ENCODE data around the gene FRRS1. TPM values are rescaled to one million over a fixed set of nuclear protein-coding genes. Genes with fewer than 3 reads are reported as not detected.

FRRS1 gene
- polyA plus RNA-seq, 3 donors = 0.61 to 2.1 (median 2.1) TPM

- no peak for DNase-seq
- H3K36me3 ChIP-seq (replicated peaks in 1 of 2; ENCODE audit: control insufficient read depth in 1 of 2, insufficient read depth in 2 of 2, low read length in 2 of 2) = no peaks in the 10 kb centered on the region
- no peak overlapping the region for H2AFZ ChIP-seq (ENCODE audit: insufficient read depth, low read depth, low read length, poor library complexity, severe bottlenecking)
- TF ChIP-seq, protein P1, sequence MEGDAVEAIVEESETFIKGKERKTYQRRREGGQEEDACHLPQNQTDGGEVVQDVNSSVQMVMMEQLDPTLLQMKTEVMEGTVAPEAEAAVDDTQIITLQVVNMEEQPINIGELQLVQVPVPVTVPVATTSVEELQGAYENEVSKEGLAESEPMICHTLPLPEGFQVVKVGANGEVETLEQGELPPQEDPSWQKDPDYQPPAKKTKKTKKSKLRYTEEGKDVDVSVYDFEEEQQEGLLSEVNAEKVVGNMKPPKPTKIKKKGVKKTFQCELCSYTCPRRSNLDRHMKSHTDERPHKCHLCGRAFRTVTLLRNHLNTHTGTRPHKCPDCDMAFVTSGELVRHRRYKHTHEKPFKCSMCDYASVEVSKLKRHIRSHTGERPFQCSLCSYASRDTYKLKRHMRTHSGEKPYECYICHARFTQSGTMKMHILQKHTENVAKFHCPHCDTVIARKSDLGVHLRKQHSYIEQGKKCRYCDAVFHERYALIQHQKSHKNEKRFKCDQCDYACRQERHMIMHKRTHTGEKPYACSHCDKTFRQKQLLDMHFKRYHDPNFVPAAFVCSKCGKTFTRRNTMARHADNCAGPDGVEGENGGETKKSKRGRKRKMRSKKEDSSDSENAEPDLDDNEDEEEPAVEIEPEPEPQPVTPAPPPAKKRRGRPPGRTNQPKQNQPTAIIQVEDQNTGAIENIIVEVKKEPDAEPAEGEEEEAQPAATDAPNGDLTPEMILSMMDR (IDR thresholded peaks at IDR 0.05) = no peak
- no peak overlapping the region for H3K4me3 ChIP-seq (replicated peaks in 1 of 3; ENCODE audit: low read depth in 2 of 3, low read length in 3 of 3)
- H3K27me3 ChIP-seq (ENCODE audit: control insufficient read depth in 2 of 2, insufficient read depth in 2 of 2, low read length in 2 of 2) = no peaks in the 10 kb centered on the region
- H3K9me3 Mint-ChIP-seq = peaks cover 0 to 4% (median 0%) of the 10 kb centered on the region in 7 donors
- H3K27ac ChIP-seq (ENCODE audit: low read depth in 1 of 2, low read length in 2 of 2) = no peak overlapping the region
- H3K9ac ChIP-seq (ENCODE audit: insufficient read depth, low read length, poor library complexity, severe bottlenecking) = no peak overlapping the region
- H3K4me1 ChIP-seq (ENCODE audit: control insufficient read depth in 1 of 2, insufficient read depth in 2 of 2, low read length in 2 of 2) = no peaks in the 10 kb centered on the region
- no peaks in the 10 kb centered on the region for H3K79me2 ChIP-seq (ENCODE audit: insufficient read depth, low read length)
- no peaks in the 10 kb centered on the region for H3K9me3 ChIP-seq (replicated peaks in 1 of 2; ENCODE audit: control insufficient read depth in 1 of 2, insufficient read depth in 1 of 2, low read length in 2 of 2)
- no peaks in the 10 kb centered on the region for H3K36me3 Mint-ChIP-seq
- H4K20me1 ChIP-seq (ENCODE audit: insufficient read depth, low read length) = no peaks in the 10 kb centered on the region
- peaks cover 5% of the 10 kb centered on the region for H3K4me1 Mint-ChIP-seq
- no peak overlapping the region for H3K4me2 ChIP-seq (replicated peaks; ENCODE audit: extremely low read depth, low read length, poor library complexity, severe bottlenecking)
- no peak overlapping the region for H3K27ac Mint-ChIP-seq
- intact Hi-C loops (cut with micrococcal nuclease) = no loop called here
- WGBS (ENCODE audit: insufficient coverage) = 80% methylated on average over 2 of the region's 3 CpGs
- H3K4me3 Mint-ChIP-seq = no peak overlapping the region
- peaks cover 0 to 2% (median 0%) of the 10 kb centered on the region in 3 donors for H3K27me3 Mint-ChIP-seq (ENCODE audit: low read depth in 3 of 3)
Measured at GRCh38 chr1:99681583-99681982, 84.9 kb downstream of the FRRS1 start.

DNA sequence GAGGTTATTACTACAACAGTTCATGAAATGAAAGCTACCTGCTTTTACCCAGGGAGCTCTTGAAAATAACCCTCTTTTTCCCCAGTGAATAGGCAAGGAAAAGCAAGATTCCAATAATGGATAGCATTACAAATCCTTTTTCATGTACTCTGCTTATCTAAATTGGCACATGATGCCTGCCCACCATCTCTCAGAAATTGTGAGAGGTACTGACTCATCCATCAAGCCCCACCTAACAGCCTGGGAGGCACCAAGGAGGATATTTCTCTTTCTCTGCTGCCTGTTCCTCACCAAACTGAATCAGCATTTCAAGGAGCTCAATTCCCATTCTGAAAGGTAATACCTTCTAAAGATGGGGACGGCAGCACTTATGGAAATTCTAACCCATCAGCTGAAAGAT, 86.2 kb downstream of the FRRS1 start:
- Mint-ChIP-seq H3K9me3 (peaks cover 0 to 4% (median 0%) of the 10 kb centered on the region in 7 donors), H3K36me3 (no peaks in the 10 kb centered on the region), H3K4me1 (no peaks in the 10 kb centered on the region), H3K27ac (no peak overlapping the region), H3K4me3 (no peak overlapping the region), H3K27me3 (ENCODE audit: low read depth in 3 of 3) (peaks cover 0 to 2% (median 0%) of the 10 kb centered on the region in 3 donors)
- no peak for DNase-seq
- no peak overlapping the region for H3K4me2 ChIP-seq (replicated peaks; ENCODE audit: extremely low read depth, low read length, poor library complexity, severe bottlenecking)
- WGBS (ENCODE audit: insufficient coverage) = no CpG with 5 or more reads among the region's 1 CpG
- TF ChIP-seq, protein P1 (IDR thresholded peaks at IDR 0.05) = no peak
- no peaks in the 10 kb centered on the region for H4K20me1 ChIP-seq (ENCODE audit: insufficient read depth, low read length)
- H2AFZ ChIP-seq (ENCODE audit: insufficient read depth, low read depth, low read length, poor library complexity, severe bottlenecking) = no peak overlapping the region
- no peaks in the 10 kb centered on the region for H3K79me2 ChIP-seq (ENCODE audit: insufficient read depth, low read length)
- H3K4me1 ChIP-seq (ENCODE audit: control insufficient read depth in 1 of 2, insufficient read depth in 2 of 2, low read length in 2 of 2) = no peaks in the 10 kb centered on the region
- H3K36me3 ChIP-seq (replicated peaks in 1 of 2; ENCODE audit: control insufficient read depth in 1 of 2, insufficient read depth in 2 of 2, low read length in 2 of 2) = no peaks in the 10 kb centered on the region
- no peaks in the 10 kb centered on the region for H3K27me3 ChIP-seq (ENCODE audit: control insufficient read depth in 2 of 2, insufficient read depth in 2 of 2, low read length in 2 of 2)
- intact Hi-C loops (cut with micrococcal nuclease) = no loop called here
- H3K9me3 ChIP-seq (replicated peaks in 1 of 2; ENCODE audit: control insufficient read depth in 1 of 2, insufficient read depth in 1 of 2, low read length in 2 of 2) = no peaks in the 10 kb centered on the region
- no peak overlapping the region for H3K27ac ChIP-seq (ENCODE audit: low read depth in 1 of 2, low read length in 2 of 2)
- H3K4me3 ChIP-seq (replicated peaks in 1 of 3; ENCODE audit: low read depth in 2 of 3, low read length in 3 of 3) = no peak overlapping the region
- no peak overlapping the region for H3K9ac ChIP-seq (ENCODE audit: insufficient read depth, low read length, poor library complexity, severe bottlenecking)
